SK-N-SH (cell line): Measurements from ENCODE around the gene KNCN.

Experiments used
- MEF2A ChIP-seq: IDR thresholded peaks from 2 replicates; pipeline ENCODE4 v1.4.0; 2012; ENCODE audit warnings: low read depth, borderline replicate concordance
- POLR2AphosphoS5 ChIP-seq: IDR thresholded peaks from 2 replicates; pipeline ENCODE4 v1.6.1; 2012; ENCODE audit warnings: low read depth, low read length
- RFX5 ChIP-seq: IDR thresholded peaks from 2 replicates; pipeline ENCODE4 v1.6.1; 2012; ENCODE audit warnings: mild to moderate bottlenecking, improper control_type of control experiment, low read length

GRCh38 chr1:46526691-46527291 is 24.7 kb downstream of the KNCN start:
- no peak for TF ChIP-seq MEF2A
- no peak for TF ChIP-seq POLR2AphosphoS5
- no peak for TF ChIP-seq RFX5
